PC-9 (cell line): ENCODE data around the gene BCL2L12. TPM values are rescaled to one million over a fixed set of nuclear protein-coding genes. Genes with fewer than 3 reads are reported as not detected.

Experiments
- BruUV-seq: library from RNA; stranded (reverse); fragments of 400-500 nt; replicated peaks from 2 replicates; lab custom pipeline; 2021; lab: Mats Ljungman, UMichigan
- CTCF ChIA-PET: fragments of 300-600 bp; sonication (Branson Sonifier 250); formaldehyde crosslinking; loops from one replicate; lab custom pipeline; 2022; ENCODE audit warnings: antibody characterized with exemption; lab: Charles Lee
- POLR2A ChIA-PET: fragments of 300-600 bp; sonication (Branson Sonifier 250); formaldehyde crosslinking; loops from one replicate; lab custom pipeline; 2022; ENCODE audit warnings: antibody characterized with exemption; ENCODE audit not compliant: unreplicated experiment; lab: Charles Lee
- DNase-seq, 2 experiments: peaks; one replicate each; pipeline versions ENCODE4 v3.0.0 to v3.0.0-alpha.2; 2015 to 2022; ENCODE audit warnings: mixed read lengths in 1 of 2
- H2AFZ ChIP-seq: fragments of 200-600 bp; sonication (generic); 2 replicates; pipeline ENCODE4 v1.8.1; 2017; ENCODE audit warnings: antibody characterized with exemption
- H3F3A ChIP-seq: fragments of 200-600 bp; sonication (generic); 2 replicates; pipeline ENCODE4 v1.8.1; 2017; ENCODE audit warnings: antibody characterized with exemption, mild to moderate bottlenecking, low read depth; ENCODE audit not compliant: insufficient read depth
- H3K27ac ChIP-seq: fragments of 200-600 bp; sonication (generic); 2 replicates; pipeline ENCODE4 v1.6.1; 2016; ENCODE audit warnings: mixed run types
- H3K27me3 ChIP-seq: fragments of 200-600 bp; sonication (generic); 2 replicates; pipeline ENCODE4 v1.6.1; 2016; ENCODE audit warnings: low read depth, mixed run types; ENCODE audit not compliant: insufficient read depth
- H3K36me3 ChIP-seq: fragments of 200-600 bp; sonication (generic); 2 replicates; pipeline ENCODE4 v1.6.1; 2016; ENCODE audit warnings: low read depth, mixed run types
- H3K4me1 ChIP-seq: fragments of 200-600 bp; sonication (generic); replicated peaks from 2 replicates; pipeline ENCODE4 v1.6.1; 2016; ENCODE audit warnings: mixed run types; ENCODE audit not compliant: insufficient read depth
- H3K4me2 ChIP-seq: fragments of 200-600 bp; sonication (generic); 2 replicates; pipeline ENCODE4 v1.6.1; 2017; ENCODE audit warnings: mixed run types
- H3K4me3 ChIP-seq: fragments of 200-600 bp; sonication (generic); 2 replicates; pipeline ENCODE4 v1.6.1; 2016; ENCODE audit warnings: mixed run types
- H3K79me2 ChIP-seq: fragments of 200-600 bp; sonication (generic); 2 replicates; pipeline ENCODE4 v1.6.1; 2017; ENCODE audit warnings: low read depth, mixed run types
- H3K9me2 ChIP-seq: fragments of 200-600 bp; sonication (generic); 2 replicates; pipeline ENCODE4 v1.8.1; 2017; ENCODE audit warnings: mild to moderate bottlenecking; ENCODE audit not compliant: insufficient read depth
- H3K9me3 ChIP-seq: fragments of 200-600 bp; sonication (generic); 2 replicates; pipeline ENCODE4 v1.8.1; 2016; ENCODE audit warnings: low read depth; ENCODE audit not compliant: insufficient read depth
- H4K20me1 ChIP-seq: fragments of 200-600 bp; sonication (generic); 2 replicates; pipeline ENCODE4 v1.8.1; 2017; ENCODE audit not compliant: insufficient read depth
- EZH2 ChIP-seq: fragments of 200-600 bp; sonication (generic); IDR thresholded peaks from 2 replicates; pipeline ENCODE4 v1.8.0; 2017; ENCODE audit warnings: antibody characterized with exemption, low read depth
- intact Hi-C: fragments of 100-400 bp; cut with micrococcal nuclease; formaldehyde crosslinking; loops from one replicate; pipeline ENCODE4 v1.10.0; 2022; ENCODE audit not compliant: unreplicated experiment
- total RNA-seq: library from RNA; stranded (reverse); gene quantifications from 2 replicates; pipeline ENCODE4 v1.2.3, GENCODE V29; 2021
- TF ChIP-seq, protein P1 (sequence below): fragments of 200-600 bp; sonication (generic); conservative IDR thresholded peaks from 2 replicates; pipeline ENCODE4 v1.6.1; 2017; ENCODE audit warnings: mixed run types, antibody characterized with exemption, mild to moderate bottlenecking, moderate library complexity

Gene BCL2L12
- total RNA-seq, 1 experiment from 2014 or later = 84.8 TPM

DNA sequence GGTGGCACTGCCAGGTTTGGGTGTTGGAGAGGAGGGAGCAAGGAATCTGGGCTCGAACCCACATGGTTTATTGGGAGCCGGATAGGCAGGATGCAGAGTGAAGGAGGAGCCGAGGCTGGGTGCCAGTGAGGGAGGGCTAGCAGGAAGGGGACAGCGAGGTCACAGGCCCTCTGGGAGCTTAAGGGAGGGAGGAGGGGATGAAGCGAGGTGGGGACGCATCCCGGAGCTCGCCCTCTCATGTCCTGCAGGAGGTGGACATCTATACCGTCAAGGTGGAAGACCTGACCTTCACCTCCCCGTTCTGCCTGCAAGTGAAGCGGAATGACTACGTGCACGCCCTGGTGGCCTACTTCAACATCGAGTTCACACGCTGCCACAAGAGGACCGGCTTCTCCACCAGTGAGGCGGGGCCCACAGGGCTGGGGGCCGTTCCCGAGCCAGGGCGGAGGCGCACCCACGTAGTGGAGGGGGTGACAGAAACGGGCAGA lies 20.2 kb downstream of the BCL2L12 start:
- ChIA-PET POLR2A (no interaction called here), CTCF (interaction anchor here (0.6 to 0.7 kb wide), 2 partner anchors 146 to 234 kb away, joined by 3 to 4 read pairs; no protein-coding TSS in a partner anchor)
- H3K9me3 ChIP-seq = no peaks in the 10 kb centered on the region
- no peak overlapping the region for H3K27ac ChIP-seq
- intact Hi-C loops = no loop called here
- H3K79me2 ChIP-seq = peaks cover 38% of the 10 kb centered on the region
- no peak overlapping the region for H3K4me3 ChIP-seq
- H3K4me1 ChIP-seq = no peaks in the 10 kb centered on the region
- peaks cover 39% of the 10 kb centered on the region for H3K36me3 ChIP-seq
- no peak for TF ChIP-seq EZH2
- TF ChIP-seq, protein P1, sequence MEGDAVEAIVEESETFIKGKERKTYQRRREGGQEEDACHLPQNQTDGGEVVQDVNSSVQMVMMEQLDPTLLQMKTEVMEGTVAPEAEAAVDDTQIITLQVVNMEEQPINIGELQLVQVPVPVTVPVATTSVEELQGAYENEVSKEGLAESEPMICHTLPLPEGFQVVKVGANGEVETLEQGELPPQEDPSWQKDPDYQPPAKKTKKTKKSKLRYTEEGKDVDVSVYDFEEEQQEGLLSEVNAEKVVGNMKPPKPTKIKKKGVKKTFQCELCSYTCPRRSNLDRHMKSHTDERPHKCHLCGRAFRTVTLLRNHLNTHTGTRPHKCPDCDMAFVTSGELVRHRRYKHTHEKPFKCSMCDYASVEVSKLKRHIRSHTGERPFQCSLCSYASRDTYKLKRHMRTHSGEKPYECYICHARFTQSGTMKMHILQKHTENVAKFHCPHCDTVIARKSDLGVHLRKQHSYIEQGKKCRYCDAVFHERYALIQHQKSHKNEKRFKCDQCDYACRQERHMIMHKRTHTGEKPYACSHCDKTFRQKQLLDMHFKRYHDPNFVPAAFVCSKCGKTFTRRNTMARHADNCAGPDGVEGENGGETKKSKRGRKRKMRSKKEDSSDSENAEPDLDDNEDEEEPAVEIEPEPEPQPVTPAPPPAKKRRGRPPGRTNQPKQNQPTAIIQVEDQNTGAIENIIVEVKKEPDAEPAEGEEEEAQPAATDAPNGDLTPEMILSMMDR = no peak
- no peaks in the 10 kb centered on the region for H3K27me3 ChIP-seq
- peaks cover 75% of the 10 kb centered on the region; the same call in 1 of the 2 replicates for H3F3A ChIP-seq
- no peak overlapping the region for H2AFZ ChIP-seq
- no peaks in the 10 kb centered on the region for H3K9me2 ChIP-seq
- DNase-seq = no peak
- no TSS peak for BruUV-seq
- no peak overlapping the region for H3K4me2 ChIP-seq
- peaks cover 91% of the 10 kb centered on the region for H4K20me1 ChIP-seq

DNA sequence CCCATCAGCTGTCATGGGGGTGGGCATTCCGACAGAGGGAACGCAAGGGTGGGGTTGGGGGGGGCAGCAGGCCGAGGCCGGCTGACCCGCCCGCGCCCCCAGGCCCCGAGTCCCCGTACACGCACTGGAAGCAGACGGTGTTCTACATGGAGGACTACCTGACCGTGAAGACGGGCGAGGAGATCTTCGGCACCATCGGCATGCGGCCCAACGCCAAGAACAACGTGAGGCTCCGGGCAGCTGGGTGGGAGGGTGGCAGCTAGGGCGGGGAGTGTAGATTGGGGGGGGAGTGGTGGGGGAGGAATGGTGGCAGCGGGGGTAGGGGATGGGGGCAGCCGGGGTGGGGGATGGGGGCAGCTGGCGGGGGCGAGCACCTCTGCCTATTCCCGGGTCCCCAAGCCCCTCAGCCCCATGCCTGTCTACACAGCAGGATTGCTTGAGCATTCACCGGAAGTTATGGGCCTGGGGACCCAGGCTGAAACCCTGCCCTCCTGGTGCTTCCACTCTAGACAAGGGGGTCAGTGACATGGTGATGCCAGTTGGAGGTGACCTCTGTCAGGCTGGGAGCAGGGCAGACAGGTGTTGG lies 20.9 kb downstream of the BCL2L12 start:
- TF ChIP-seq, protein P1 = no peak
- TF ChIP-seq EZH2 = no peak
- no TSS peak for BruUV-seq
- intact Hi-C loops = no loop called here
- Histone ChIP-seq H3K9me3 (no peaks in the 10 kb centered on the region), H3K36me3 (peaks cover 34% of the 10 kb centered on the region), H3K4me2 (no peak overlapping the region), H3F3A (peaks cover 70% of the 10 kb centered on the region; the same call in 1 of the 2 replicates), H3K79me2 (peaks cover 32% of the 10 kb centered on the region), H3K4me3 (no peak overlapping the region), H3K9me2 (no peaks in the 10 kb centered on the region), H3K4me1 (no peaks in the 10 kb centered on the region), H4K20me1 (peaks cover 84% of the 10 kb centered on the region), H2AFZ (no peak overlapping the region), H3K27ac (no peak overlapping the region), H3K27me3 (no peaks in the 10 kb centered on the region)
- ChIA-PET POLR2A (no interaction called here), CTCF (no interaction called here)
- DNase-seq = no peak

DNA sequence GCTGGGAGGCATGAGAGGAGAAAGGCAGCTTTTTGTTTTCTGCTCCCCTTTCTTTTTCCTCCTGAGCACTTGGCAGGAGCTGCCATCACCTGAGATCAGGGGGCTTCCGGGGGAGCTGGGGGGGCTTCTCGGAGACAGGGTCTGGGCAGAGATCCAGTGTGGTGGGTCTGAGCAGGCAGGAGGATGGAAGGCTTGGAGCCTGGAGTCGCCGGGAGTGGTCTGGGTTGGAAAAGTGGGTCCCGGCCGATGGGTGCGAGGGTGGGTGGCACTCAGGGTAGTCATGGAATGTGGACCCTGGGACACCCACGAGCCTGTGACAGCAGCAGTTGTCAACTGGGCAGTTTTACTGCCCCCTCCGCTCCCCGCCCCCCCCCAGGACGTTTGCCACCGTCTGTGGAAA lies 21.4 kb downstream of the BCL2L12 start:
- Histone ChIP-seq H3K27ac (no peak overlapping the region), H2AFZ (no peak overlapping the region), H3K4me3 (no peak overlapping the region), H3K9me3 (no peaks in the 10 kb centered on the region), H3F3A (peaks cover 65% of the 10 kb centered on the region; the same call in 1 of the 2 replicates), H3K79me2 (peaks cover 27% of the 10 kb centered on the region), H4K20me1 (peaks cover 79% of the 10 kb centered on the region), H3K36me3 (peaks cover 30% of the 10 kb centered on the region), H3K27me3 (no peaks in the 10 kb centered on the region), H3K4me2 (no peak overlapping the region), H3K4me1 (no peaks in the 10 kb centered on the region), H3K9me2 (no peaks in the 10 kb centered on the region)
- CTCF ChIA-PET = no interaction called here
- intact Hi-C loops = no loop called here
- no TSS peak for BruUV-seq
- no peak for DNase-seq
- POLR2A ChIA-PET = no interaction called here
- TF ChIP-seq, protein P1 = no peak
- TF ChIP-seq EZH2 = no peak
